Thyroid gland (tissue), 4 donors: ENCODE results near the gene NEURL1. TPM values are rescaled to one million over a fixed set of nuclear protein-coding genes. Genes with fewer than 3 reads are reported as not detected.

Source experiments
- DNase-seq, 2 donors: peaks; one replicate each; pipeline ENCODE4 v3.0.0-alpha.2; 2019
- H3K27ac ChIP-seq, 3 donors: fragments of 200-600 bp; sonication (generic); 1 replicate in 2 of 3; 2 replicates in 1 of 3; pipeline ENCODE4 v1.5.1; 2016 to 2019; ENCODE audit warnings: mild to moderate bottlenecking in 1 of 3, moderate library complexity in 1 of 3
- H3K27me3 ChIP-seq: fragments of 200-600 bp; sonication (generic); one replicate; pipeline ENCODE4 v1.5.1; 2019
- H3K36me3 ChIP-seq, 2 donors: fragments of 200-600 bp; sonication (generic); one replicate each; pipeline ENCODE4 v1.5.1; 2016 to 2019
- H3K4me1 ChIP-seq, 2 donors: fragments of 200-600 bp; sonication (generic); one replicate each; pipeline ENCODE4 v1.5.1; 2017 to 2019
- H3K4me3 ChIP-seq, 3 donors: fragments of 200-600 bp; sonication (generic); replicated peaks in 1 of 3; 1 replicate in 2 of 3; 2 replicates in 1 of 3; pipeline ENCODE4 v1.5.1; 2016; ENCODE audit warnings: mild to moderate bottlenecking in 1 of 3
- H3K9me3 ChIP-seq: fragments of 200-600 bp; sonication (generic); one replicate; pipeline ENCODE4 v1.5.1; 2017
- POLR2A ChIP-seq, 2 donors: fragments of 450-650 bp; IDR thresholded peaks; one replicate each; pipeline ENCODE4 v1.6.1; 2017; ENCODE audit warnings: antibody characterized with exemption in 2 of 2, mild to moderate bottlenecking in 2 of 2, moderate library complexity in 1 of 2
- WGBS, 2 donors: methylation state at CpG; one replicate each; pipeline ENCODE4 v1.1.5; 2017; 5-methylcytosine and 5-hydroxymethylcytosine counted together
- intact Hi-C: fragments of 100-400 bp; cut with DNase I; formaldehyde crosslinking; loops from one replicate; pipeline ENCODE4 v1.15.1; 2023
- total RNA-seq, 4 donors: library from RNA; depleted of rRNA; stranded (reverse); fragments of >200 nt; gene quantifications; one replicate each; pipeline ENCODE4 v1.2.3, GENCODE V29; 2016
- TF ChIP-seq, protein P1 (sequence below), 6 experiments: fragments of 200-600 bp in 3 of 6; fragments of 450-650 bp in 3 of 6; sonication (generic) in 3 of 6; IDR thresholded peaks; one replicate each; pipeline ENCODE4 v1.5.1; 2016 to 2019; ENCODE audit warnings: antibody characterized with exemption in 6 of 6, mild to moderate bottlenecking in 2 of 6, inconsistent platforms in 1 of 6, moderate library complexity in 1 of 6

NEURL1 gene
- total RNA-seq, 4 donors from 2014 or later, result 1.1 TPM; not detected in 3

DNA sequence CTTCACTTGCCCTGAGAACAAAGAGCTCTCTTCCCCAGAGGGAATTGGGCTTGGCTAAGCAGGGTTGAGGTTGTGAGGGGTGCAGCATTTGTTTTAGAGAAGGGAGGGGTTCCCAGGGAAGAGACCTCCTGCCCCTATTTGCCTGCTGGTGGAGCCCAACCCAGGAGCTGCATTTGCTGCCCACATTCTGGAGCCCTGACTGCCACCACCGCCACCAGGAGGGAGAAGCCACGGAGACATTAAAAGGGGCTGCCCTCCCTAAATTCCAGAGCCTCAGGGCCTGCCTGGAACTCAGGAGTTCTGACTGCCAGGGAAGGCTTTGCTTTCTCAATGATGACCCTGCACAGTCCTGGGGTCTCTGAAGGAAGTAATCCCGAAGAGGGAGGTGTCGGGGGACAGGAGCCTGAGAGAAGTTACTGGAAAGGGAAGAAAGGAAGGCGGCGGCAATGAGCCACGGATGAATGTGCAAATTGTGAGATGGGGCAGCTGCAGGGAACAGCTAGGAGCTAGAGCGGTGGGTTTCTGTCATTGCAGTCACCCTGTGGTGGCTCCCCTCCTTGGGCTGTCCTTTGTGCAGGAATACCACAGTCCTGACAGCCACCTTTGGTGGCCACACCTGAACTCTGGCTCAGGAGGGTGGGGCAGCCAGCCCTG lies 51.3 kb downstream of the NEURL1 start:
- DNase-seq, result no peak
- Histone ChIP-seq H3K27ac (no peak overlapping the region), H3K36me3 (no peaks in the 10 kb centered on the region), H3K9me3 (no peaks in the 10 kb centered on the region), H3K4me3 (no peak overlapping the region), H3K27me3 (no peaks in the 10 kb centered on the region), H3K4me1 (peaks cover 12 to 21% of the 10 kb centered on the region in 2 donors)
- TF ChIP-seq POLR2A (IDR thresholded peaks at IDR 0.05), result no peak
- TF ChIP-seq, protein P1, sequence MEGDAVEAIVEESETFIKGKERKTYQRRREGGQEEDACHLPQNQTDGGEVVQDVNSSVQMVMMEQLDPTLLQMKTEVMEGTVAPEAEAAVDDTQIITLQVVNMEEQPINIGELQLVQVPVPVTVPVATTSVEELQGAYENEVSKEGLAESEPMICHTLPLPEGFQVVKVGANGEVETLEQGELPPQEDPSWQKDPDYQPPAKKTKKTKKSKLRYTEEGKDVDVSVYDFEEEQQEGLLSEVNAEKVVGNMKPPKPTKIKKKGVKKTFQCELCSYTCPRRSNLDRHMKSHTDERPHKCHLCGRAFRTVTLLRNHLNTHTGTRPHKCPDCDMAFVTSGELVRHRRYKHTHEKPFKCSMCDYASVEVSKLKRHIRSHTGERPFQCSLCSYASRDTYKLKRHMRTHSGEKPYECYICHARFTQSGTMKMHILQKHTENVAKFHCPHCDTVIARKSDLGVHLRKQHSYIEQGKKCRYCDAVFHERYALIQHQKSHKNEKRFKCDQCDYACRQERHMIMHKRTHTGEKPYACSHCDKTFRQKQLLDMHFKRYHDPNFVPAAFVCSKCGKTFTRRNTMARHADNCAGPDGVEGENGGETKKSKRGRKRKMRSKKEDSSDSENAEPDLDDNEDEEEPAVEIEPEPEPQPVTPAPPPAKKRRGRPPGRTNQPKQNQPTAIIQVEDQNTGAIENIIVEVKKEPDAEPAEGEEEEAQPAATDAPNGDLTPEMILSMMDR (IDR thresholded peaks at IDR 0.05), result no peak
- 92 to 96% methylated on average over 6 to 8 of the region's 8 CpGs for WGBS, 2 donors
- intact Hi-C loops, result no loop called here

DNA sequence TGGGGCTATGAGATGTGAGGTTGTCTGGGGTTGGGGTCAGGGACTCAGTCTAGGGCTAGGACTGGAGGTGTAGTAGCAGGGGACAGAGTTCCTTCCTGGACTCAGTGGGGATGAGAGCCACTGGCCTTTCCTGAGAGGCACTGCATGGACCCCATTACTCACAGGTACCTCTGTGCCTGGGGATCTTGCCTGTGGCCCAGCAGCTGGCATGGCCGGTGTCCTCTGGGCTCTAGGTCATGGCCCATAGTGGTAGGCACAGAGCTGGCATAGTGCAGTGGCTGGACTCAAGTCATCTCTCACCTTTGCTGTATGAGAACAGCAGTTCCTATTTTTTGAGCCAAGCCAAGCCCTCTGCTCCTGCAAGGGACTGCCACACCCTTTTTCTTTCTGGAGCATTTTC lies 51.9 kb downstream of the NEURL1 start:
- Histone ChIP-seq H3K27me3 (no peaks in the 10 kb centered on the region), H3K4me3 (no peak overlapping the region), H3K9me3 (no peaks in the 10 kb centered on the region), H3K27ac (no peak overlapping the region), H3K36me3 (no peaks in the 10 kb centered on the region), H3K4me1 (peaks cover 12 to 21% of the 10 kb centered on the region in 2 donors)
- no peak for DNase-seq
- intact Hi-C loops, result no loop called here
- 100% methylated on average over 1 of the region's 1 CpG for WGBS, 2 donors
- TF ChIP-seq, protein P1 (IDR thresholded peaks at IDR 0.05), result no peak

DNA sequence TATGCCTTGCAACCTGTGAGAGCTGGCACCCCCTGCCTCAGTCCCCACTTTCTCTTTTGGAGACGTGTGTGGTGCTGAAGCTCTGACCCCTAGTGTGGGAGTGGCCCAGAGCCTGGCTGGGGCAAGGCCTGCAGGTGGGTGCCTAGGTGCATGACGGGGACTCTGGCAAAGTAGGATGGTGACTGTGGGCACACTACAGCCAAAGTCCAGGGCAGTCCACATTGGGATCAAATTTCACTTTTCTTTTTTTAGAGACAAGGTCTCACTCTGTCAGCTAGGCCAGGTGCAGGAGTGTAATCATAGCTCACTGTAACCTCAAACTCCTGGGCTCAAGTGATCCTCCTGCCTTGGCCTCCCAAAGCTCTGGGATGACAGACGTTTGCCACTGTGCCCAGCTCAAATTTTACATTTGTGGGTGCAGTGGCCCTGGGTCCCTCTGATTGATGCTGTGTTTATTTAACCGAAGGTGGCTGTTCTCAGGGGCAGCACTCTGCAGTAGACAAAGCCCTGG lies 52.3 kb downstream of the NEURL1 start:
- Histone ChIP-seq H3K36me3 (no peaks in the 10 kb centered on the region), H3K4me3 (no peak overlapping the region), H3K9me3 (no peaks in the 10 kb centered on the region), H3K27me3 (no peaks in the 10 kb centered on the region), H3K27ac (no peak overlapping the region), H3K4me1 (peaks cover 12 to 21% of the 10 kb centered on the region in 2 donors)
- WGBS, 2 donors, result 95 to 96% methylated on average over 4 of the region's 4 CpGs
- DNase-seq, result no peak
- TF ChIP-seq, protein P1 (IDR thresholded peaks at IDR 0.05), result no peak
- no peak for TF ChIP-seq POLR2A (IDR thresholded peaks at IDR 0.05)
- intact Hi-C loops, result no loop called here

DNA sequence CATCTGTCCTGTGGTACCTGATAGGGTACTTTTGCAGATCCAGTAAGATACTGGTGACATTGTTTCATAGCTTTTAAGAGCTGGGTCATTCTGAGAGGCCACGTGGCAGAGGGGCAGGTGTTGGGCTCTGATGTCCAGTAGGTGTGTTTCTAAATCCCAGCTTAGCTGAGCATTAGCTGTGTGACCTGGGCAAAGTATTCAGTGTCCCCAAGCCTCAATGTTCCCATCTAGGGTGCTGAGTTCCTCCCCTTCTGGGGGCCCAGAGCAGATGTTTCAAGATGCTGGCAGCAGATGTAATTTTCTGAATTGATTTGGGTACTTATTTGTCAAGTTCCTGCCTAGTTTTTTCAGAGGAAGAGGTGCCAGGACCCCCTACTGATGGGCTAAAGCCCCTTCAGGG lies 52.9 kb downstream of the NEURL1 start:
- Histone ChIP-seq H3K27ac (no peak overlapping the region), H3K9me3 (no peaks in the 10 kb centered on the region), H3K36me3 (no peaks in the 10 kb centered on the region), H3K4me3 (no peak overlapping the region), H3K27me3 (no peaks in the 10 kb centered on the region), H3K4me1 (peaks cover 12 to 20% of the 10 kb centered on the region in 2 donors)
- whole genome bisulfite sequencing, 2 donors, result 59 to 83% methylated on average over 1 of the region's 1 CpG
- DNase-seq, result no peak
- TF ChIP-seq, protein P1 (IDR thresholded peaks at IDR 0.05), result no peak
- no peak for TF ChIP-seq POLR2A (IDR thresholded peaks at IDR 0.05)
- intact Hi-C loops, result no loop called here

DNA sequence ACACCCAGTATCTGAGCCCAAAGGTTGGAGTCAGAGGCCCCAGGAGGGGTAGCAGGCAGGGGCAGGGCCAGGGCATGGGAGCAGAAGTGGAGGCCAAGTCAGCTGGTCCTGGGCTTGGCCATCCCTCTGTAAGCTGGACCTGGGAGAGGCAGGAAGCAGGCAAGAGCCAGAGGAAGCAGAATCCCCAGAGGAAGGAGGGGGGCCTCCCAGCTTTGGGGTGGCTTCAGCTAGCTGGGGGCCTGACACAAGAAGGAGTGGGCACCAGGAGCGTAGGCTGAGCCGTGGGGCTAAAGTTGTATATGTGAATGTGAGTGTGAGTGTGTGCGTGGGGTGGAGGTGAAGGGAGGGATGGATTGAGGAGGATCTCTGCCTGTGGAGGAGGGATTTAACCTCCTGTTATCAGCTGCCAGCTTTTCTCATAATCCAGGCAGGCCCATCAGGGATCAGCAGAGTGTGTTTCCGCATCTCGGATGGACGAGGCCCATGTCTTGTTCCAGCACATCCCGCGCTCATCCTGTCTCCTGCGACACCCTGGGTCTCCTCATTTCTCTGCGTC lies 54.0 kb downstream of the NEURL1 start:
- WGBS, 2 donors, result 87 to 91% methylated on average over 10 of the region's 10 CpGs
- no peaks in the 10 kb centered on the region for H3K36me3 ChIP-seq

More for the DNA sequence above, 54.0 kb downstream of the NEURL1 start:
- no peak for DNase-seq
- Histone ChIP-seq H3K9me3 (no peaks in the 10 kb centered on the region), H3K27me3 (no peaks in the 10 kb centered on the region), H3K27ac (no peak overlapping the region), H3K4me1 (peaks cover 10% of the 10 kb centered on the region in 2 donors), H3K4me3 (no peak overlapping the region)
- intact Hi-C loops, result no loop called here
- no peak for TF ChIP-seq POLR2A (IDR thresholded peaks at IDR 0.05)
- TF ChIP-seq, protein P1 (IDR thresholded peaks at IDR 0.05), result no peak
